ENCODE data around the gene WDR55. TPM values are rescaled to one million over a fixed set of nuclear protein-coding genes. Genes with fewer than 3 reads are reported as not detected.
A peak's percentile ranks its signal among the peaks of the same experiment; 100 is the strongest.

WDR55 gene
- total and polyA plus RNA-seq, 10 of the 15 experiments (the other 5 are each of a cell fraction or from before 2014, with no cell fraction given) = 3.4 to 27.8 (median 20.3) TPM

- TF ChIP-seq MLLT1 (IDR thresholded peaks at IDR 0.05) = no peak
- no peak for TF ChIP-seq EP300 (IDR thresholded peaks at IDR 0.05; ENCODE audit: borderline replicate concordance in 1 of 2, control insufficient read depth in 1 of 2, low read depth in 2 of 2, low read length in 2 of 2)
- no peak for TF ChIP-seq ZSCAN29 (IDR thresholded peaks at IDR 0.05)
- TF ChIP-seq ZNF687 (IDR thresholded peaks at IDR 0.05) = no peak
- peak; percentile 94 for TF ChIP-seq NFYB (IDR thresholded peaks at IDR 0.05; ENCODE audit: insufficient read depth, low read depth, low read length)
- TF ChIP-seq ZNF384 (IDR thresholded peaks at IDR 0.05; ENCODE audit: borderline replicate concordance, low read depth, low read length) = no peak
- TF ChIP-seq KDM1A (IDR thresholded peaks at IDR 0.05; ENCODE audit: borderline replicate concordance) = no peak
- TF ChIP-seq MAX (IDR thresholded peaks at IDR 0.05; ENCODE audit: low read depth, low read length) = no peak
- TF ChIP-seq ZNF24 (IDR thresholded peaks at IDR 0.05) = no peak
- no peak for TF ChIP-seq NR2F1 (conservative IDR thresholded peaks at IDR 0.05)
- TF ChIP-seq ZBTB33 (IDR thresholded peaks at IDR 0.05) = no peak
- no peak for TF ChIP-seq REST (IDR thresholded peaks at IDR 0.05; ENCODE audit: low read depth, low read length)
- TF ChIP-seq CHD2 (IDR thresholded peaks at IDR 0.05; ENCODE audit: borderline replicate concordance, low read depth, low read length) = peak; percentile 88; the same call in 1 of the 2 replicates
- TF ChIP-seq BRCA1 (IDR thresholded peaks at IDR 0.05; ENCODE audit: low read depth, low read length) = no peak
- TF ChIP-seq GATAD2B (conservative IDR thresholded peaks at IDR 0.05; ENCODE audit: low read depth) = no peak
- peak; percentile 73 for TF ChIP-seq SIX5 (IDR thresholded peaks at IDR 0.05; ENCODE audit: low read depth, low read length, severe bottlenecking)
- TF ChIP-seq RUNX3 (IDR thresholded peaks at IDR 0.05; ENCODE audit: low read length) = peak; percentile 50
Observed at GRCh38 chr5:140700177-140701144, 35.8 kb downstream of the WDR55 start, which contains the start of gene ZMAT2 (continued).

Measured in GM12878 (cell line).